TTC549 (cell line): ENCODE measurements around the gene RPS8.
"Not testable (repeated sequence)": the region's sequence is repeated elsewhere in the genome, so short reads cannot be mapped to it uniquely, and the experiment has no call there.

Experiments used
- FAIRE-seq: peaks from 2 replicates; lab custom pipeline; 2012; peaks lifted over from hg19 to GRCh38; lab: Jason Lieb, UNC

Gene RPS8

GRCh38 chr1:44783697-44784093 lies 8.4 kb downstream of the RPS8 start:
- no peak for FAIRE-seq

DNA sequence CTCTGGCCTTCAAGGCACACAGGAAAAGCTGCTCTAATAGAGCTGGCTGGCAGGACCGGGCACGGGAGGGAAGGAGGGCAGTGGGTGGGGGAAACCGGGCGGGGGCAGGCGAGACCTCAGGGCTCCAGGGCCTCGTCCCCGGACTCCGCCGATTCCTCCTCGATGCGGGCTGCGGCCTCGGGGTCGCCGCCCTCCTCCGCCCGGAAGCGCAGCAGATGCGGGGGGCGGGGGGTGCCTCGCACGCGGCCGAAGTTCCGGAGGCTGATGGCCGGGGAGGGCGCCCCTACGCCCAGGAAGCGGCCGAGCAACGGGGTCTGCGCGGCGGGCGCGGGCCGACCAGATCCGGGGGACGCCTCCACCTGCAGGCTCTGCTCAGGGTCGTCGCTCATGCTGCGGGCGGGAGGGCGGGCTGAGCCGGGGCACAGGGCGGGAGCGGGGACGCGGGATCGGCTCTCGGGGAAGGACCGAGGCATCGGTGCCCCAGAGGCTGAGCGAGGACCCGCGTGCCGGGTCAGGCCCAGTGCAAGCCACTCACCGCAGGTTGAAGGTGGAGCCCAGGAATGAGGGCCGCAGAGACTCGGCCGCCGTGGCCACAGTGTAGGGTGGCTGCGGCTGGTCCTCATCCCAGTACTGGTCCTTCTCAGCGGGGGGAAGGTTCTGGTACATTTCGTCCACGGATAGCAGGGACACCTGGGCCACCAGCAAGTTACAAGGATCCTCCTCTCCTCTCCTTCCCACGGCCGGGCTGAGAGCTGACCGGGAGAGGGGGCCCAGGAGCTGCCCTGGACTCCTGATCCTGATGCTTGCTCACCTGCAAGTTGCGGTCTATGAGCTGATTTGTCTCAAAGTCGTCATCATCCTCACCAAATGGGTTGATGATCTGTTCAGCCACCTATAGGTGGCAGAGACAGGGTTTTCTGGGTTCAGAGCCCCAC lies 9.0 kb downstream of the RPS8 start:
- FAIRE-seq, result no peak

DNA sequence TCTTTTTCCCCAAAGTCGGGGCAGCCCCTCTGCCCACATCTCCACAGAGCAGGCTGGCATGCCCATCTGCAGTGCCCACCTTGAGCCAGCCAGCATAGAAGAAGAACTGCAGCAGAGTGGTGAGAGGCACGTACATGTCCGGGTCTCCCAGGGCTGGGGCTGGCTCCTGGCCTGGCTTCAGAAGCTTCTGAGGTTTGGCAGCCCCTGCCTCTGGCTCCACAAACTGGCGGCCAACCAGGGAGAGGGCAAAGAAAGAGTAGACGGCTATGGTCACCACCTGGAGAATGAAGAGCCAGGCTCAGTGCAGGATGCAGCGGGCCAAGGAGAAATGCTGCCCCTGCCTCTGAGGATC lies 9.7 kb downstream of the RPS8 start:
- FAIRE-seq, result no peak

DNA sequence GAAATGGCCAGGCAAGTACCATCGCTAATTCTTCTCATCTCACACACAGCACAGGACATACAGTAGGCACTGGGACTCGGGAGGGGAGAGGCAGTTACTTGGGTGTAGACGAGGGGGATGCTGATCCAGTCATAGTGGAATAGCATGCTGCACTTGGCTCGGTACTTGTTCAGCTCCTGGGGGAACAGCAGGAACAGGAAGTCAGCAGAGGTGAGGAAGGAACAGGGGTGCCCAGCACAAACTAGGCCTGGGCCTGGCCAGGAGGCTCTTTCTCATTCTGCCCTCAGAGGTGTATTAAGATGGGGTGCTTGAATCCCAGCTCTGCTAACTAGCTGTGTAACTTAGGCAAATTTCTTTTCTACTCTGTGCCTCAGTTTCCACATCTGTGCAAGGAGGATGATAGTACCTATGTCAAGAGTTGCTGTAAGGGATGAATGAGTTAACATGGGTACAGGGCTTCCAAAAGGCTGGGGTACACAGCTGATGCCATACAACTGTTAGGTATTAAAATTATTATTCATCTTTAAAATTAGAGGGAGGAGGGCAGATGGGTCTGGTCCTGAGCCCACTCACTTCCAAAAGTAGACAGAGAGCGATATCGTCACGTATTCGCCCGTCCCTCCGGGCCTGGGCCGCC lies 10.3 kb downstream of the RPS8 start:
- FAIRE-seq, result no peak

DNA sequence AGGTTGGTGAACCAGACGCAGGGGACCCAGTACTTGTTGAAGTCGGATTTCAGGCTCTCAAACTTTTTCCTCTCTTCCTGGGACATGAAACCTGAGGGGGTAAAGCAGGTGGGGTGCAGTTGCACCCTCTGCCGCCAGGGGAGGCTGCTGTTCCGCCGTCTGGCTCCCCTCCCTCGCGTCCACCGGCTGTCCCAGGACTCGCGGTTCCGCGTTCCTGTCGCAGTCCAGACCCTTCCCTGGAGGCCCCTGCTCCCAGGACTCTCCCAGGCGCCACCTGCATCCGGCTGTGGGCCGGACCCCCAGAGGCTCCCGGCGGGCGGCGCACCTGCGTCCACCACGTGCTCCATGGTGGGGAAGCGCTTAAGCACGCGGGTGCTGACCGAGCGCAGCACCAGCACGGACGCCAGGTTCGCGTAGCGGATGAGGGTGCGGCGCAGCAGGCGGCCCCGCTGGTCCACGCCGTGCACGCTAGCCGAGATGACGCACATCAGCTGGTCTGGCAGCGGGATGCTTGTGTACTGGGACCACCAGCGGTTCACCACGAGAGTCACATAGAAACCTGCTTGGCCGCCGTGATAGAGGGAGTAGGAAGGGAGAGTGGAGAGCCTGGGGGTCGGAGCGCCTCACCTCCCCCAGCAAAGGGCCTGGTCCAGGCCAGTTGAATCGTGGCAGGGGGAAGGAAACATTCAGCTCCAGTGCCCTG lies 10.9 kb downstream of the RPS8 start:
- FAIRE-seq, result no peak

GRCh38 chr1:44786841-44787426 lies 11.6 kb downstream of the RPS8 start:
- FAIRE-seq, result no peak

GRCh38 chr1:44787506-44787905 lies 12.2 kb downstream of the RPS8 start:
- FAIRE-seq, result no peak

GRCh38 chr1:44788120-44788860 lies 12.9 kb downstream of the RPS8 start, which contains the start of gene BEST4:
Gene BEST4, minus strand, starts transcription at chr1:44788170. Its CDS starts 465 bp downstream, at chr1:44787705.
- FAIRE-seq, result no peak

DNA sequence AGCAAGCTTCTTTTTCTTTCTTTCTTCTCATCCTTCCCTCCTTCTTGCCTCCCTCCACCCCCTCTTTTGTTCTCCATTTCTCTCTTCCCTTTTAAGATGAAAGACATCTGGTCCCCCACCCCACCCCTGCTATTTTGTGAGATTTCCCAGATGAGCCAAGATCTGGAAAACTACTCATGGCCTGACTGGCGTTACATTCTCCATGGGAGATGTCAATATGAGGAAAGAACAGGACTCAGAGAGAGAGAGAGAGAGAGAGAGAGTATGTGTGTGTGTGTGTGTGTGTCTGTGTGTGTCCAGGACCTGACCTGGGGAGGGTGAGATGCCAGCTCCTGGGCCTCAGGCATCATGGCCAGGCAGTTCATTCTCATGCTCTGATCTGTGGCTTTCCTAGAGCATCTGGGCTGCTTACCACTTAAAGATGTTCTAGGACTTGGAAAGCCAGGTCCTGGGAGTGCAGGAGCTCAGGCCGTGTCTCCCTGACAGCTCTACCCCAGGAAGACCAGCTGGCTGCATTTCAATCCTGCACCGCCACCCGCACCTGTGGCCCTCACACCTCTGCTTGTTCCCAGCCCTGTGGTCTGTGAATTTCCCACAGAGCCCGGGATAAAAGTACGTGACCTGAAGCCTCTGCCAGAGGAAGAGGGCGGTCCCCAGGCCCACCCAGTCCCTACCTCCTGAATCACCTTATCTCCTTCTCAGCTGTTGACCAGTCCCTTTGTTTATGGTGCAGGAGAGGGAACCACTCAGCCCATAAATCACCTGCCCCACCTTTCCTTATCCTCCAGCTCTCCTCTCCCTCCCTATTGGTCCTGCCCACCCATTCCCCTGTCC lies 15.8 kb downstream of the RPS8 start:
- no peak for FAIRE-seq

GRCh38 chr1:44792736-44793502 lies 17.6 kb downstream of the RPS8 start:
- FAIRE-seq, result no peak

- not testable (repeated sequence) for FAIRE-seq
Observed at GRCh38 chr1:44797886-44798285, 22.5 kb downstream of the RPS8 start.

GRCh38 chr1:44798481-44799365 lies 23.4 kb downstream of the RPS8 start:
- no peak for FAIRE-seq

- peak; percentile 85 for FAIRE-seq
Observed at GRCh38 chr1:44799770-44800584, 24.6 kb downstream of the RPS8 start, which contains the start of gene PLK3. Gene PLK3, plus strand, starts transcription at chr1:44800377. Its CDS starts 87 bp downstream, at chr1:44800464.

- FAIRE-seq, result no peak
Observed at GRCh38 chr1:44801491-44802305, 26.4 kb downstream of the RPS8 start.

DNA sequence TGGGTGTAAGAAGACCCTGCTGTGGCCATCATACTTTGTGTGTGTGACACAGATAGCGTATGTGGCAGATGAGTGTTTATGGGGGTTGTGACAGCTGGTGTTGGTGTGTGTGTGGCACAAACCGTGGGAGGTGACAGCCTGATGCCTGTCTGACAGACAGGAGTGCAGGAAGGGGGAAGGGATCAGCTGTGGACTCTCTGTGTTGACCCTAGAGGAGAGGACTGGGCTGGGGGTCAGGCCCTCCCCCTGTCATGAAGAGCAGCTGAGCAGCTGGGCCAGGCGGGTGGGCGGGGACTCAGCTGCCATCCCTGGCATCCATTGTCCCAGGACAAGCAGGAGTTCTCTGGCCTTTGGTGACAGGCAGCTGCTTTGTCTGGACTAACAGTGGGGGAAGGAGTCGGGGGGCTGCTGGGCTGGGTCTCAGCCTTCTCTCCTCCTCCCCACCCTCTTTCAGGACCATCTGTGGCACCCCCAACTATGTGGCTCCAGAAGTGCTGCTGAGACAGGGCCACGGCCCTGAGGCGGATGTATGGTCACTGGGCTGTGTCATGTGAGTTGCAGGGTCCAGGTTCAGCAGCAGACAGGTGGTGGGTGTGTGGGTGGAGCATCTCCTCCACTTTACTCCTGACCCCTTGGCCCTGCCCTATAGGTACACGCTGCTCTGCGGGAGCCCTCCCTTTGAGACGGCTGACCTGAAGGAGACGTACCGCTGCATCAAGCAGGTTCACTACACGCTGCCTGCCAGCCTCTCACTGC lies 27.1 kb downstream of the RPS8 start:
- FAIRE-seq, result no peak

- no peak for FAIRE-seq
Observed at GRCh38 chr1:44803062-44803311, 27.6 kb downstream of the RPS8 start.
